Measurements from ENCODE around the gene RBMX.

Gene RBMX

GRCh38 chrX:136865270-136866158, 15.0 kb downstream of the RBMX start:
- DNase-seq (ENCODE audit: low read depth), result no peak
- no peak for TF ChIP-seq CTCF (conservative IDR thresholded peaks at IDR 0.05; ENCODE audit: control insufficient read depth, insufficient read depth, low read depth, low read length)

GRCh38 chrX:136863826-136864225, 16.7 kb downstream of the RBMX start:
- no peak for DNase-seq (ENCODE audit: low read depth)
- H3K4me3 ChIP-seq (ENCODE audit: control insufficient read depth, low read depth, low read length), result no peak overlapping the region
- no peak for TF ChIP-seq CTCF (conservative IDR thresholded peaks at IDR 0.05; ENCODE audit: control insufficient read depth, insufficient read depth, low read depth, low read length)

More at GRCh38 chrX:136865270-136866158, 15.0 kb downstream of the RBMX start:
- H3K4me3 ChIP-seq (ENCODE audit: control insufficient read depth, low read depth, low read length), result no peak overlapping the region

GRCh38 chrX:136862546-136862945, 18.0 kb downstream of the RBMX start:
- no peak for DNase-seq (ENCODE audit: low read depth)
- no peak overlapping the region for H3K4me3 ChIP-seq (ENCODE audit: control insufficient read depth, low read depth, low read length)
- no peak for TF ChIP-seq CTCF (conservative IDR thresholded peaks at IDR 0.05; ENCODE audit: control insufficient read depth, insufficient read depth, low read depth, low read length)

GRCh38 chrX:136861877-136862276, 18.6 kb downstream of the RBMX start:
- DNase-seq (ENCODE audit: low read depth), result no peak
- no peak for TF ChIP-seq CTCF (conservative IDR thresholded peaks at IDR 0.05; ENCODE audit: control insufficient read depth, insufficient read depth, low read depth, low read length)
- H3K4me3 ChIP-seq (ENCODE audit: control insufficient read depth, low read depth, low read length), result no peak overlapping the region

- H3K4me3 ChIP-seq (ENCODE audit: control insufficient read depth, low read depth, low read length), result no peak overlapping the region
- no peak for DNase-seq (ENCODE audit: low read depth)
- TF ChIP-seq CTCF (conservative IDR thresholded peaks at IDR 0.05; ENCODE audit: control insufficient read depth, insufficient read depth, low read depth, low read length), result no peak
These were observed 22.3 kb downstream of the RBMX start for GRCh38 chrX:136858007-136858756.

- TF ChIP-seq CTCF (conservative IDR thresholded peaks at IDR 0.05; ENCODE audit: control insufficient read depth, insufficient read depth, low read depth, low read length), result no peak
- no peak overlapping the region for H3K4me3 ChIP-seq (ENCODE audit: control insufficient read depth, low read depth, low read length)
- DNase-seq (ENCODE audit: low read depth), result no peak
These were observed 24.0 kb downstream of the RBMX start for GRCh38 chrX:136856551-136856950.
